IPS-18a (cell line): ENCODE data around the gene KRT72.

Source experiments
- H3K27ac ChIP-seq: one replicate; pipeline ENCODE4 v1.5.1; 2013; ENCODE audit warnings: low read length
- H3K27me3 ChIP-seq: one replicate; pipeline ENCODE4 v1.6.1; 2013; ENCODE audit warnings: mild to moderate bottlenecking, low read length; ENCODE audit not compliant: control insufficient read depth, insufficient read depth
- H3K36me3 ChIP-seq: one replicate; pipeline ENCODE4 v1.6.1; 2013; ENCODE audit warnings: low read depth, low read length; ENCODE audit not compliant: control insufficient read depth
- H3K4me1 ChIP-seq: one replicate; pipeline ENCODE4 v1.6.1; 2013; ENCODE audit warnings: low read depth, low read length; ENCODE audit not compliant: control insufficient read depth
- H3K4me3 ChIP-seq: one replicate; pipeline ENCODE4 v1.5.1; 2013; ENCODE audit warnings: low read length
- H3K9ac ChIP-seq: one replicate; pipeline ENCODE4 v1.6.1; 2013; ENCODE audit warnings: mild to moderate bottlenecking, low read length, moderate library complexity
- H3K9me3 ChIP-seq: one replicate; pipeline ENCODE4 v1.6.1; 2013; ENCODE audit warnings: low read depth, low read length; ENCODE audit not compliant: control insufficient read depth

KRT72 gene

GRCh38 chr12:52637299-52637698 is 36.0 kb upstream of the KRT72 start:
- no peaks in the 10 kb centered on the region for H3K9me3 ChIP-seq
- H3K4me3 ChIP-seq = no peak overlapping the region
- no peaks in the 10 kb centered on the region for H3K4me1 ChIP-seq
- H3K27ac ChIP-seq = no peak overlapping the region
- no peaks in the 10 kb centered on the region for H3K27me3 ChIP-seq
- no peaks in the 10 kb centered on the region for H3K36me3 ChIP-seq
- H3K9ac ChIP-seq = no peak overlapping the region

GRCh38 chr12:52636592-52637258 is 35.5 kb upstream of the KRT72 start:
- no peaks in the 10 kb centered on the region for H3K4me1 ChIP-seq
- H3K9me3 ChIP-seq = no peaks in the 10 kb centered on the region
- H3K27ac ChIP-seq = no peak overlapping the region
- no peaks in the 10 kb centered on the region for H3K27me3 ChIP-seq
- no peaks in the 10 kb centered on the region for H3K36me3 ChIP-seq
- no peak overlapping the region for H3K4me3 ChIP-seq
- H3K9ac ChIP-seq = no peak overlapping the region

- no peak overlapping the region for H3K9ac ChIP-seq
These were observed 34.9 kb upstream of the KRT72 start for GRCh38 chr12:52636189-52636588.

GRCh38 chr12:52634266-52635056 is 33.2 kb upstream of the KRT72 start:
- Histone ChIP-seq H3K9ac (no peak overlapping the region), H3K4me1 (no peaks in the 10 kb centered on the region), H3K4me3 (no peak overlapping the region), H3K27ac (no peak overlapping the region), H3K27me3 (no peaks in the 10 kb centered on the region), H3K36me3 (no peaks in the 10 kb centered on the region), H3K9me3 (no peaks in the 10 kb centered on the region)

More at GRCh38 chr12:52636189-52636588, 34.9 kb upstream of the KRT72 start:
- Histone ChIP-seq H3K4me1 (no peaks in the 10 kb centered on the region), H3K4me3 (no peak overlapping the region), H3K27me3 (no peaks in the 10 kb centered on the region), H3K36me3 (no peaks in the 10 kb centered on the region), H3K9me3 (no peaks in the 10 kb centered on the region), H3K27ac (no peak overlapping the region)

- no peaks in the 10 kb centered on the region for H3K4me1 ChIP-seq
- H3K27ac ChIP-seq = no peak overlapping the region
These were observed 32.1 kb upstream of the KRT72 start for GRCh38 chr12:52633383-52633782.

GRCh38 chr12:52632656-52633055 is 31.4 kb upstream of the KRT72 start:
- Histone ChIP-seq H3K9ac (no peak overlapping the region), H3K4me1 (no peaks in the 10 kb centered on the region), H3K4me3 (no peak overlapping the region), H3K9me3 (no peaks in the 10 kb centered on the region), H3K27me3 (no peaks in the 10 kb centered on the region), H3K27ac (no peak overlapping the region), H3K36me3 (no peaks in the 10 kb centered on the region)

More at GRCh38 chr12:52633383-52633782, 32.1 kb upstream of the KRT72 start:
- H3K27me3 ChIP-seq = no peaks in the 10 kb centered on the region
- no peak overlapping the region for H3K9ac ChIP-seq
- no peaks in the 10 kb centered on the region for H3K9me3 ChIP-seq
- no peak overlapping the region for H3K4me3 ChIP-seq
- no peaks in the 10 kb centered on the region for H3K36me3 ChIP-seq

- Histone ChIP-seq H3K27me3 (no peaks in the 10 kb centered on the region), H3K9me3 (no peaks in the 10 kb centered on the region), H3K36me3 (no peaks in the 10 kb centered on the region), H3K4me3 (no peak overlapping the region), H3K27ac (no peak overlapping the region), H3K9ac (no peak overlapping the region), H3K4me1 (no peaks in the 10 kb centered on the region)
These were observed 30.6 kb upstream of the KRT72 start for GRCh38 chr12:52631676-52632459.

- H3K4me3 ChIP-seq = no peak overlapping the region
- no peak overlapping the region for H3K27ac ChIP-seq
- no peaks in the 10 kb centered on the region for H3K36me3 ChIP-seq
- H3K27me3 ChIP-seq = no peaks in the 10 kb centered on the region
- no peaks in the 10 kb centered on the region for H3K9me3 ChIP-seq
- H3K9ac ChIP-seq = no peak overlapping the region
- H3K4me1 ChIP-seq = no peaks in the 10 kb centered on the region
These were observed 30.0 kb upstream of the KRT72 start for GRCh38 chr12:52631264-52631663.

GRCh38 chr12:52630599-52631200 is 29.4 kb upstream of the KRT72 start:
- H3K36me3 ChIP-seq = no peaks in the 10 kb centered on the region
- H3K27me3 ChIP-seq = no peaks in the 10 kb centered on the region
- H3K4me1 ChIP-seq = no peaks in the 10 kb centered on the region
- no peak overlapping the region for H3K4me3 ChIP-seq
- no peak overlapping the region for H3K27ac ChIP-seq
- no peaks in the 10 kb centered on the region for H3K9me3 ChIP-seq
- H3K9ac ChIP-seq = no peak overlapping the region

- no peak overlapping the region for H3K4me3 ChIP-seq
- H3K36me3 ChIP-seq = no peaks in the 10 kb centered on the region
- H3K9me3 ChIP-seq = no peaks in the 10 kb centered on the region
- no peak overlapping the region for H3K27ac ChIP-seq
- H3K27me3 ChIP-seq = no peaks in the 10 kb centered on the region
- no peaks in the 10 kb centered on the region for H3K4me1 ChIP-seq
- H3K9ac ChIP-seq = no peak overlapping the region
These were observed 28.8 kb upstream of the KRT72 start for GRCh38 chr12:52630008-52630500.
